Esophagus squamous epithelium (tissue), 4 donors: ENCODE results near the gene BMP8A.
"Not testable (repeated sequence)": the region's sequence is repeated elsewhere in the genome, so short reads cannot be mapped to it uniquely, and the experiment has no call there.

Experiments
- POLR2A ChIP-seq, 4 donors: fragments of 450-650 bp; IDR thresholded peaks; one replicate each; pipeline ENCODE4 v1.6.1; 2017; ENCODE audit warnings: antibody characterized with exemption in 4 of 4, mild to moderate bottlenecking in 4 of 4, moderate library complexity in 3 of 4
- TF ChIP-seq, protein P1 (sequence below), 6 experiments: fragments of 450-650 bp in 4 of 6; fragments of 200-600 bp in 2 of 6; sonication (generic) in 2 of 6; IDR thresholded peaks; one replicate each; pipeline ENCODE4 v1.5.1; 2016 to 2019; ENCODE audit warnings: antibody characterized with exemption in 6 of 6, mild to moderate bottlenecking in 4 of 6, moderate library complexity in 4 of 6

DNA sequence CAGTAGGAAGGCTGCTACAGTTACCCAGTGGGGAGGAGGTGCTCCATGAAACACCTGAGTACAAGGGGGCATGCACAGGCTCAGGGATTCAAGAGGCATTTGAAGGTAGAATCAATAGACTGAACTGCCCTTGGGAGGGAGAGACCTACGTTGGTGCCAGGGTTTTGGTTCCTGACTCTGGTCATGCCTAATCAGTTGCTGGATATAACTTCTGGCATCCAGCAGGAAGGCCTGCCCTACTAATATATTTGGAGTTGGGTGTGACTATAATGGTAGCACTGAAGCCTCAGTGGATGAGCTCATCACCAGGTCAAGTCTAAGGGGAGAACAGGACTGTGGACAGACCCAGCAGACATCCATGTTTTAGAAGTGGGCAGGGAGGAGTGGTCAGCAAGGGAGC, 15.9 kb upstream of the BMP8A start:
- not testable (repeated sequence) for TF ChIP-seq POLR2A (IDR thresholded peaks at IDR 0.05)
- TF ChIP-seq, protein P1, sequence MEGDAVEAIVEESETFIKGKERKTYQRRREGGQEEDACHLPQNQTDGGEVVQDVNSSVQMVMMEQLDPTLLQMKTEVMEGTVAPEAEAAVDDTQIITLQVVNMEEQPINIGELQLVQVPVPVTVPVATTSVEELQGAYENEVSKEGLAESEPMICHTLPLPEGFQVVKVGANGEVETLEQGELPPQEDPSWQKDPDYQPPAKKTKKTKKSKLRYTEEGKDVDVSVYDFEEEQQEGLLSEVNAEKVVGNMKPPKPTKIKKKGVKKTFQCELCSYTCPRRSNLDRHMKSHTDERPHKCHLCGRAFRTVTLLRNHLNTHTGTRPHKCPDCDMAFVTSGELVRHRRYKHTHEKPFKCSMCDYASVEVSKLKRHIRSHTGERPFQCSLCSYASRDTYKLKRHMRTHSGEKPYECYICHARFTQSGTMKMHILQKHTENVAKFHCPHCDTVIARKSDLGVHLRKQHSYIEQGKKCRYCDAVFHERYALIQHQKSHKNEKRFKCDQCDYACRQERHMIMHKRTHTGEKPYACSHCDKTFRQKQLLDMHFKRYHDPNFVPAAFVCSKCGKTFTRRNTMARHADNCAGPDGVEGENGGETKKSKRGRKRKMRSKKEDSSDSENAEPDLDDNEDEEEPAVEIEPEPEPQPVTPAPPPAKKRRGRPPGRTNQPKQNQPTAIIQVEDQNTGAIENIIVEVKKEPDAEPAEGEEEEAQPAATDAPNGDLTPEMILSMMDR (IDR thresholded peaks at IDR 0.05) = not testable (repeated sequence)
